ENCODE measurements around the gene ZDHHC17.
"Not testable (repeated sequence)": the region's sequence is repeated elsewhere in the genome, so short reads cannot be mapped to it uniquely, and the experiment has no call there.

Gene ZDHHC17

GRCh38 chr12:76768576-76768975 is 4.7 kb downstream of the ZDHHC17 start:
- no peak for DNase-seq (ENCODE audit: low spot score)

- no peak for DNase-seq (ENCODE audit: low spot score)
These were observed 13.9 kb downstream of the ZDHHC17 start for GRCh38 chr12:76777765-76778216.

DNA sequence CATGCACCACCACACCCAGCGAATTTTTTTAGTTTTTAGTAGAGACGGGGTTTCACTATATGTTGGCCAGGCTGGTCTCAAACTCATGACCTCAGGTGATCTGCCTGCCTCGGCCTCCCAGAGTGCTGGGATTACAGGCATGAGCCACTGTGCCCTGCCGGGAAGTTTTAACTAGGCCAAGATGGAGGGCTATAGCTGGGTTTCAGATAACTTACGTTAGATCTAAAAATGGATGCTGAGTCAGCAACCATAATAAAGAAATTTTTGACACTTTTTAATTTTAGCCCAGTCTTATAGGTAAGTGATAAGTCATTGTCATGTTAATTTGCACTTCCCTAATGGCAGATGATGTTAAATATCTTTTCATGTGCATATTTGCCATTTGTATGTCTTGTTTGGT is 14.4 kb downstream of the ZDHHC17 start:
- no peak for DNase-seq (ENCODE audit: low spot score)

- not testable (repeated sequence) for DNase-seq (ENCODE audit: low spot score)
These were observed 15.4 kb downstream of the ZDHHC17 start for GRCh38 chr12:76779310-76779709.

DNA sequence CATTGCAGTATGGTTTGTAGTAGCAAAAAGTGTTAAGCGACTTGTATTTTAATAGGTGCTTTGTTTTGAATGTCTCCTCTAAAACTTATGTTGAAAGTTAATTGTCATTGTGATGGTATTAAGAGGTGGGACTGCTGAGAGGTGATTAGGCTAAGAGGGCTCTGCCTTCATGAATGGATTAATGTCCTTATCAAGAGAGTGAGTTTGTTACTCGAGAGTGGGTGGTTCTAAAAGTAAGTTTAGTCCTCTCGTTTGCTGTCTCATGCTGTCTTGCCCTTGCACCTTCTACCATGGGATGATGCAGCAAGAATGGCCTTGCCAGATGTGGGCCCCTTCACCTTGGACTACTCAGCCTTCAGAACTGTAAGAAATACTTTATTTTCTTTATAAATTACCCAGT is 17.4 kb downstream of the ZDHHC17 start:
- DNase-seq (ENCODE audit: low spot score) = no peak

- no peak for DNase-seq (ENCODE audit: low spot score)
These were observed 18.6 kb downstream of the ZDHHC17 start for GRCh38 chr12:76782526-76782925.

- DNase-seq (ENCODE audit: low spot score) = peak; percentile 39
These were observed 20.7 kb downstream of the ZDHHC17 start for GRCh38 chr12:76784600-76785051.

- DNase-seq (ENCODE audit: low spot score) = no peak
These were observed 21.5 kb downstream of the ZDHHC17 start for GRCh38 chr12:76785407-76785806.

DNA sequence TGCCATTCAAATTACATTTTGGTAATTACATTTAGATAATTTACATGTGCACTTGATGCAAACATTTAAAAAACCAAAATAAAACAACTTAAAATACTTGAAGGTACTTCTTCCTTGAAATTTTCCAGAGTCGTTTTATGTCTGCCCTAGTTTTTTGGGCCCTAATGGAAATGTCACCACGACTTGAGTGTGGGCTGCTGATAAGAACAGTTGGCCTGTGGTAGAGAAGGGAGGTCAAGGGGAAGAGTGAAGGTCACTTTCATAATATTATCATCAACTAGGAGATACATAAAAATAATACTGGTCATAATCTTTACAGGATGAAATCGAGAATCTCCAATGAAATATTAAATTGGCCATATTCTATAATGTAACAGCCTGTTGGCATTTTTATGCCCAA is 23.1 kb downstream of the ZDHHC17 start:
- no peak for DNase-seq (ENCODE audit: low spot score)

GRCh38 chr12:76787689-76788088 is 23.8 kb downstream of the ZDHHC17 start:
- DNase-seq (ENCODE audit: low spot score) = no peak

DNA sequence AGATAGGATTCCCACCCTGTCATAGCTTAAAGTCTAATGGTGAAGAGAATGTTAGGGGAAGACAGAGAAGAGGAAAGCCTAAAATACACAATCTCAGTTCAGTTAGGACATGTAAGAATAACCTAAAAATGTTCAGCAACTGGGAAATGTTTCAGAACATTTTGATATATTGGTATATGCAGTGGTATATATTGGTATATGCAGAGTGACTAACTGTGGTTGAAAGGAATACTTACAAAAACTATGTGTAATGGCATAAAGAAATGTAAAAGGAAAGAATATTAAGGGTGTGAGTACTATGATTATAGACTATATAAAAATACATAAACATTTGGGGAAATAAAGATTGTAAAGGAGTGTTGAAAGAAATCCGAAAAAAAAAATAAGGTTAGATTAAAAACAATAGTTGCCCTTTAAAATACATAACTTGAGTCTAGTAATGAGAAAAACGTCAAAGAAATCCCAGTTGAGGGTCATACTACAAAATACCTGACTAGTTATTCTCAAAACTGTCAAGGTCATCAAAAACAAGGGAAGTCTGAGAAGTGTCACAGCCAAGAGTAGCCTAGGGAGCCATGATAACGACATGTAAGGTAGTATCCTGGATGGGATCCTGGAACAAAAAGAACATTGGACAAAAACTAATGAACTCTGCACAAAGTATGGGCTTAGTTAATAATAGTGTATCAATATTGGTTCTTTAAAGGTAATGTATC is 25.6 kb downstream of the ZDHHC17 start:
- no peak for DNase-seq (ENCODE audit: low spot score)

- peak; percentile 53 for DNase-seq (ENCODE audit: low spot score)
These were observed 26.9 kb downstream of the ZDHHC17 start for GRCh38 chr12:76790564-76791552.

DNA sequence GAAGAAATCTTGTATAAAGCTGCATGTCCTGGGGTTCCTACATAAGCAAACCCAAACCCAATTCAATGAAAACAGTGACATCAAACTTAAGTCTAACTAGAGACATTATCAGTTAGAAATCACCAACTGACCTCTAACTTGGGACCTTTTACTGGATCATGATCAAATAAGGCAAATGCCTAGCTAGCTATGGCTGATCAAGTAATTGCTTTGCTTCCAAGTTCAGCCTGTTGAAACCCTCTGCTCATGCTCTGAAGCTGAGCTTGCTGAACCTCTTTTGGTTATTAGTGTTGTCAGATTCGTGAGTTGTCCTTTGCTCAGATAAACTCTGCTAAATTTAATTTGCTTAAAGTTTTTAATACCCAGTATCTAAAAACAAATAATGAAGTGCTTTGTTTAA is 28.9 kb downstream of the ZDHHC17 start:
- no peak for DNase-seq (ENCODE audit: low spot score)

DNA sequence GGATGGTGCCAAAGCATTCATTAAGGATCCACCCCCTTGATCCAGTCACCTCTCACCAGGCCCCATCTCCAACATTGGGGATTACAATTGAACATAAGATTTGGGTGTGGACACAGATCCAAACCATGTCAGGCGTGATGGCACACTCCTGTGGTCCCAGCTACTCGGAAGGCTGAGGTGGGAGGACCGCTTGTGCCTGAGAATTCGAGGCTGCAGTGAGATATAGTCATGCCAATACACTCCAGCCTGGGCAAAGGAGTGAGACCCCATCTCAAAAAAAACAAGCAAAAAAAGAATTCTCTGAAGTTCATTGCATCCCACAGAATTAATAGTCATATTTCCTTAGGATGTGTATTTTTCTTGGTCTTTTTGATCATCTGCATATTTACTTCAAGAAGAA is 34.9 kb downstream of the ZDHHC17 start:
- DNase-seq (ENCODE audit: low spot score) = no peak

GRCh38 chr12:76799362-76799761 is 35.4 kb downstream of the ZDHHC17 start:
- DNase-seq (ENCODE audit: low spot score) = no peak

- DNase-seq (ENCODE audit: low spot score) = no peak
These were observed 38.1 kb downstream of the ZDHHC17 start for GRCh38 chr12:76802060-76802459.

DNA sequence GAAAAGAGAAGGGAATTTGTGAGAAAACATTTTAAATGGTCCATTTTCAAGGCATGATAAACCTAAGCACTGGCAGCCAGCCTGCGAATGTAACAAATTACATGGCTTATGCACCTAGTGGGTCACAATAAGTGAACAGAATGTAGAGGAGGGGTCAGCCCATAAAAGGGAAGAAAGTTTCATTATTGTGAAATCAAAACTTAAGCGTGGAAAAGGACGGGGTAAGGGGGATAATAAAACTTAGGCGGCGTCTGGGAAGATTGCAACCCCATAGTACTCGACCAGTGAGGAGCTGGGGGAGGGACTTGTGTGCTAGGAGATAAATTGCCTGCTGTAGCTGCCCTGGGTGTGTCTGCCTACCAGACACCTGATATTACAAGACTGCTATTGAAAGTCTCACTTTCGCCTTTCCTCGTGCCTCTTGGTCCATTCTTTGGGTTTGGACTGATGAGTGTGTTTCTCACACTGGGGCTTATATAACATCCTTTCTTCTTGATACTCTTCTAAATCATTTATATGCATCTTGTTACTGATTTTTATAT is 40.6 kb downstream of the ZDHHC17 start:
- DNase-seq (ENCODE audit: low spot score) = no peak

DNA sequence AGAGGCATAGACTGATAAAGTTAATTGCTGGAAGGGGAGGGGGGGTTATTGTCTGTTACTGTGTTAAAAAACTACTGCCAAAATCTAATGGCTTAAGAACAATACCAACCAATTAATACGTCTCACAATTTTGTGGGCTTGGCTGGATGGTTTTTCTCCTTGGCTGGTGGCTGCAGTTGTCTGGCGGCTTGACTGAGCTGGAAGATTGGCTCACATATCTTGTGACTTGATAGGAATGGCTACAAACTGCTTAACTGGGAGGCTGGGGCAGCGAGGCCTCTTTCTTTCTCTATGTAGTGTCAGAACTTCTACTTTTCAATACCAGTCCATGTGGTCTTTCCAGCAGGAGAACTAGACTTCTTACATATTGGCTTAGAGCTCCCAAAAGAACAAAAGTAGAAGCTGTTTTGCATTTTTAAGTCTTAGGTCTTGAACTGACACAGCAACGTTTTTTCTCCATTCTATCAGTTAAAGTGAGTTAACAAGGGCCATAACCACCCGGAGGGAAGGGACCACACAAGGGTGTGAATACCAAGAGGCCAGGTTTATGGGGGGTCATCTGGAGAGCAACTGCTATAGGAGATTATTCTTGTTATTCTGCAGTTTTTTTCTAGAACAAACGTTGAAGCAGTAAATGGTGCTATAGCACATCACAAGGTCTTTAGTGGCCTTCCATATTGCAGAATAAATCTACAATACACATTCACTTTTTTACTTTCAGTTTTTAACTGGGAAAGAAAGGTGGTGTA is 46.9 kb downstream of the ZDHHC17 start:
- DNase-seq (ENCODE audit: low spot score) = no peak

DNA sequence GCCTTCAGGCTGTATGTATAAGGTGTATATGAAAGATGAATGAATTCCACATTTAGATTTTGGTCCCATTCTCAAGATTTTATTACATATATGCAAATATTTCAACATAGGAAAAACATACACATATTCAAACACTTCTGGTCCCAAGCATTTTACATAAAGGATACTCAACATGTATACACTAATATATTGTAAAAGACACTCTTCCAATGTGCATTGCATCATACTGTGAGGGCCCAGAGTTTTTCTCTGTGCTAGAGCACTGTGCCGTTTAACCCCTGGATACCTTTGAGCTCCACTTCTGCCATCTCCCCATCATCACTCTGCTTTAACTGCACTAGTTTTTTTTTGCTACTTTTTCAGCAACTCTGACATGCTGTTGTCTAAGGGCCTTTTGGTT is 48.1 kb downstream of the ZDHHC17 start:
- DNase-seq (ENCODE audit: low spot score) = no peak

DNA sequence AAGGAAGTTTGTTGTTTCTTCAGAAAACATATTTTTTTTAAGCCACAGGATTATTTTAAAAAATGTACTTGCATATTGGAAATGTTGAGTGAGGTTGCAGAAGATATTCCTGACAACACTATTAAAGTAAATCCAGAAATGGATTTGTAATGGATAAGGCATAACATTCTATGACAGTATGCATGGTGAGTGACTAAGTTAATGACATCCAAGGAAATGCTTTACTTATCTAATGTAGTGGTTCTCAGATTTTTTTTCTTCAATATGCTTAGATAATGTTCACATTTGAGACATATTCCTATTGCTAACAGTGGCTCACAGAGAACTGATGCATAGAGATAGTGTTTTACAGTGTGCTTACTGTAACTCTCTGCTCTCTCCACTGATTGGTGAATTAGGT is 49.4 kb downstream of the ZDHHC17 start:
- no peak for DNase-seq (ENCODE audit: low spot score)

GRCh38 chr12:76813972-76814371 is 50.1 kb downstream of the ZDHHC17 start:
- no peak for DNase-seq (ENCODE audit: low spot score)
